GM18502 (cell line): Measurements from ENCODE around the gene SLAIN2.

Source experiments
- ATAC-seq: cut with Tn5 transposase; IDR thresholded peaks from one replicate; pipeline ENCODE4 v1.9.1; 2021; ENCODE audit warnings: mild to moderate bottlenecking; ENCODE audit not compliant: unreplicated experiment, poor library complexity

The SLAIN2 gene

GRCh38 chr4:48333587-48333986 lies 7.7 kb upstream of the SLAIN2 start:
- no peak for ATAC-seq

GRCh38 chr4:48334236-48334635 lies 7.1 kb upstream of the SLAIN2 start:
- ATAC-seq = no peak

- no peak for ATAC-seq
These were observed 6.4 kb upstream of the SLAIN2 start for GRCh38 chr4:48334900-48335384.

GRCh38 chr4:48336146-48336870 lies 5.0 kb upstream of the SLAIN2 start:
- no peak for ATAC-seq

GRCh38 chr4:48337731-48338130 lies 3.6 kb upstream of the SLAIN2 start:
- ATAC-seq = no peak

GRCh38 chr4:48339642-48340041 lies 1.7 kb upstream of the SLAIN2 start:
- ATAC-seq = no peak

- no peak for ATAC-seq
These were observed 909 bp upstream of the SLAIN2 start for GRCh38 chr4:48340276-48340964.

- peak; percentile 26 for ATAC-seq
These were observed 662 bp downstream of the SLAIN2 start for GRCh38 chr4:48341776-48342605.

GRCh38 chr4:48342606-48342880 lies 1.2 kb downstream of the SLAIN2 start:
- no peak for ATAC-seq

GRCh38 chr4:48343035-48343434 lies 1.7 kb downstream of the SLAIN2 start:
- no peak for ATAC-seq

- no peak for ATAC-seq
These were observed 2.2 kb downstream of the SLAIN2 start for GRCh38 chr4:48343551-48343950.

GRCh38 chr4:48345542-48345941 lies 4.2 kb downstream of the SLAIN2 start:
- ATAC-seq = no peak

GRCh38 chr4:48346594-48346993 lies 5.3 kb downstream of the SLAIN2 start:
- no peak for ATAC-seq

GRCh38 chr4:48347282-48347921 lies 6.1 kb downstream of the SLAIN2 start:
- no peak for ATAC-seq

- ATAC-seq = no peak
These were observed 9.5 kb downstream of the SLAIN2 start for GRCh38 chr4:48350871-48351270.

GRCh38 chr4:48352793-48353192 lies 11.5 kb downstream of the SLAIN2 start:
- ATAC-seq = no peak

- ATAC-seq = no peak
These were observed 15.0 kb downstream of the SLAIN2 start for GRCh38 chr4:48356355-48356754.

GRCh38 chr4:48360285-48361011 lies 19.1 kb downstream of the SLAIN2 start:
- ATAC-seq = no peak

- no peak for ATAC-seq
These were observed 19.7 kb downstream of the SLAIN2 start for GRCh38 chr4:48361012-48361400.

GRCh38 chr4:48366611-48367010 lies 25.3 kb downstream of the SLAIN2 start:
- no peak for ATAC-seq
